HFFc6 (cell line): ENCODE data around the gene MUTYH. TPM values are rescaled to one million over a fixed set of nuclear protein-coding genes. Genes with fewer than 3 reads are reported as not detected.
A peak's percentile ranks its signal among the peaks of the same experiment; 100 is the strongest.

Source experiments
- DNase-seq: peaks from one replicate; pipeline ENCODE4 v3.0.0-alpha.2; 2018
- H3K27ac Mint-ChIP-seq: 2 replicates; pipeline ENCODE4 v1.8.0; 2020; ENCODE audit warnings: mild to moderate bottlenecking, mixed read lengths
- H3K27me3 Mint-ChIP-seq: 2 replicates; pipeline ENCODE4 v1.8.0; 2021; ENCODE audit warnings: mild to moderate bottlenecking, moderate library complexity, mixed read lengths; ENCODE audit not compliant: insufficient read depth
- H3K36me3 Mint-ChIP-seq: 2 replicates; pipeline ENCODE4 v1.8.0; 2021; ENCODE audit warnings: low read depth, mixed read lengths
- H3K4me1 Mint-ChIP-seq: 2 replicates; pipeline ENCODE4 v1.8.0; 2020; ENCODE audit warnings: low read depth, mixed read lengths
- H3K4me3 Mint-ChIP-seq: 2 replicates; pipeline ENCODE4 v1.8.0; 2020; ENCODE audit warnings: mild to moderate bottlenecking, moderate library complexity, mixed read lengths
- H3K9me3 Mint-ChIP-seq: 2 replicates; pipeline ENCODE4 v1.8.0; 2020; ENCODE audit warnings: mild to moderate bottlenecking, mixed read lengths
- CTCF ChIP-seq: fragments of 200-600 bp; sonication (generic); IDR thresholded peaks from 2 replicates; pipeline ENCODE4 v1.5.0; 2021; ENCODE audit warnings: antibody characterized with exemption, mild to moderate bottlenecking
- total RNA-seq, 6 experiments: library from RNA; stranded (reverse); fragmentation: NEBNext Ultra II Directional; extraction: Animal tissue kit (Norgen Biotek cat#: 25700); gene quantifications; 2 replicates in 1 of 6; 3 replicates in 5 of 6; pipeline ENCODE4 v1.2.3, GENCODE V29; 2021

The MUTYH gene
- total RNA-seq, 6 experiments from 2014 or later = 8.7 to 12.9 (median 10.5) TPM

GRCh38 chr1:45321444-45321843 lies 18.8 kb downstream of the MUTYH start:
- DNase-seq = no peak
- TF ChIP-seq CTCF = no peak
- Mint-ChIP-seq H3K27ac (no peak overlapping the region), H3K9me3 (no peaks in the 10 kb centered on the region), H3K4me3 (no peak overlapping the region; the same call in 1 of the 2 replicates), H3K27me3 (0 out of 2 replicates have a peak, but pooled peaks cover under 1% of the 10 kb centered on the region), H3K36me3 (no peaks in the 10 kb centered on the region), H3K4me1 (0 out of 2 replicates have a peak, but pooled peaks cover 4% of the 10 kb centered on the region)

- 0 out of 2 replicates have a peak, but pooled peaks cover 4% of the 10 kb centered on the region for H3K4me1 Mint-ChIP-seq
- no peak for DNase-seq
- no peaks in the 10 kb centered on the region; the same call in 1 of the 2 replicates for H3K36me3 Mint-ChIP-seq
- TF ChIP-seq CTCF = no peak
- no peak overlapping the region for H3K4me3 Mint-ChIP-seq
- no peaks in the 10 kb centered on the region; the same call in none of the 2 replicates for H3K27me3 Mint-ChIP-seq
- no peaks in the 10 kb centered on the region; the same call in 1 of the 2 replicates for H3K9me3 Mint-ChIP-seq
- H3K27ac Mint-ChIP-seq = no peak overlapping the region
These were observed 20.5 kb downstream of the MUTYH start for GRCh38 chr1:45319761-45320160.

DNA sequence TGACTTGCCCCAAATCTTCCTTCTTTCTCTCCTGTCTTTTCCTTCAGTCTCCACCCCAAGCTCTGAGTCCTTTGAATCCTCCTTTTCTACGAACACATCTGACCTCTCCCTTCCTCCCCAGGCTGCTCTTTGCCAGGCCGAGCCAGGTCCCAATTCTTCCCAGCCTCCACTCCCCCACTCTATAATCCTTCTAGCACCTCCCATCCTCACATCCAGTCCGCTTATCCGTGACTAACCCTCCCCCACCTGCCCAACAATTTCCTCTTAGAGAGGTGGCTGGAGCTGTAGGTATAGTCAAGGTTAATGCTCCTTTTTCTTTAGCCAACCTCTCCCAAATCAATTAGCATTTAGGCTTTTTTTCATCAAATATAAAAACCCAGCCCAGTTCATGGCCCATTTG lies 23.1 kb downstream of the MUTYH start:
- TF ChIP-seq CTCF = no peak
- DNase-seq = no peak
- Mint-ChIP-seq H3K9me3 (no peaks in the 10 kb centered on the region; the same call in 1 of the 2 replicates), H3K4me3 (no peak overlapping the region), H3K4me1 (no peaks in the 10 kb centered on the region), H3K27me3 (no peaks in the 10 kb centered on the region; the same call in none of the 2 replicates), H3K27ac (no peak overlapping the region), H3K36me3 (no peaks in the 10 kb centered on the region; the same call in 1 of the 2 replicates)

GRCh38 chr1:45314266-45314665 lies 26.0 kb downstream of the MUTYH start:
- no peak for TF ChIP-seq CTCF
- Mint-ChIP-seq H3K27me3 (peaks cover 4% of the 10 kb centered on the region), H3K4me1 (no peaks in the 10 kb centered on the region), H3K9me3 (no peaks in the 10 kb centered on the region; the same call in 1 of the 2 replicates), H3K4me3 (no peak overlapping the region), H3K36me3 (no peaks in the 10 kb centered on the region; the same call in 1 of the 2 replicates), H3K27ac (no peak overlapping the region)
- DNase-seq = no peak

- Mint-ChIP-seq H3K27me3 (peaks cover 4% of the 10 kb centered on the region; the same call in 1 of the 2 replicates), H3K4me3 (no peak overlapping the region), H3K27ac (peak overlapping the region; percentile 44; the same call in 1 of the 2 replicates), H3K4me1 (peaks cover 28% of the 10 kb centered on the region), H3K36me3 (no peaks in the 10 kb centered on the region), H3K9me3 (no peaks in the 10 kb centered on the region)
- DNase-seq = no peak
- TF ChIP-seq CTCF = no peak
These were observed 33.3 kb downstream of the MUTYH start for GRCh38 chr1:45306905-45307304.
